GF-D8 (cell line): ENCODE measurements around the gene CNGB1.
"Not testable (repeated sequence)": the region's sequence is repeated elsewhere in the genome, so short reads cannot be mapped to it uniquely, and the experiment has no call there.

Source experiments
- DNase-seq: peaks from one replicate; lab custom pipeline; 2025; lab: John Stamatoyannopoulos, UW

CNGB1 gene

DNA sequence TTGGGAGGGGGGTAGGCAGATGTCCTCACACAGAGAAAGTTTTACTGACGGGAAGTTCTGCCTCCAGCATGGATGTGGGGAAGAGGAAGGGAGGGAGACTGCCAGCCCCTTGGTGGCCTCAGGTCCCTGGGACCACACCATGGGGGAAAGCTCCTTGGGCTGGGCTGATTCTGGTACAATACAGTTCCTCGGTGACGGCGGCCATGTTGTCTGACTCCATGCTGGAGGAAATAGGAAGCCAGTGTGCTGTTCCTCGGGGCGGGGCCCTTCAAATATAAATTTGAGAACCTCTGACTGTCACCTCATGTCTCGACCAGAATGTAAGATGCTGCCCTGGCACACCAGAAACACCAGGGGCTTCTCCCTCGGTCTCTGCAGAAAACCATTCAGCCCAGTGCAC, 66.8 kb downstream of the CNGB1 start:
- no peak for DNase-seq

DNA sequence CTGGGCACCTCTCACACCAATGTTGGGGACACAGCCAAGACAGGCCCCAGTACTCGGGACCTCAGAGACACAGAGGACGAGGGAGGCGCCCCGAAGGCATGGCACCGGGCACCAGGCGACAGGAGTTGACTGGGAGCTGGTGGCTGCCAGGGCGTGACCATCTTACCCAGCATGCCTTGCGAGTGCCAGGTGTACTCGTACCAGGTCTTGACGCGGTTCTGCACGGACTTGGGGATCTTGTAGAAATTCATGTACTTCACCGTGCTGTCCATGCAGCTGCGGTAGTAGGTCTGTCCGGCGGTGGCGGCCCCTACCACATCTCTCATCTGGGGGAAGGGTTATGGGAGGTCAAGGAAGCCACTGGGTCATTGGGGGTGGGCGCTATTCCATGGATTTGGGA, 67.3 kb downstream of the CNGB1 start:
- DNase-seq = no peak

DNA sequence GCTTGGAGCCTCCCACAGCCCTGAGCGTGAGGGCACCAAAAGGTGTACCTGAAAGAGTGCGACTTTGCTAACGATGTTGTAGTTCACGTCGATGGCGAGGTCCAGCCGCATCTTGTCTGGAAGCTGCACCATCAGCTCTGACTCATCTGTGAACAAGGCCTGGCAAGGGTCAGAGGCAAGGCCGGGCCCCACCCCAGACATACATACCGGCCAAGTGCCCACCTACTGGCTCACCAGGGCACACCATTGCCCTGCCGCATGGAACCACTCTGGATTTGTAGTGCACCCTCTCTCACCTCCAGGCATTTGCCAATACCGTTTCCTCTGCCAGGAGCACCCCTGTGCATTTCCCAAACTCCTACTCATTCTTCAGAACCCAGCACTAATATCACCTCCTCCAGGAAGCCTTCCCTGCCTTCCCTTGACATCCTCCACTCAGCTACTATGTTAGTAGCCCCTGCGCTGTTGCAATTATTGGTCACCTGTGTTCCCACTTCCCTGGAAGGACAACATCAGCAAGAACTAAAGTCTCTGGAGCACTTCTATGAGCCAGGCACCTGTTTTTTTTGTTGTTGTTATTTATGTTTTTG, 69.4 kb downstream of the CNGB1 start:
- DNase-seq = no peak

DNA sequence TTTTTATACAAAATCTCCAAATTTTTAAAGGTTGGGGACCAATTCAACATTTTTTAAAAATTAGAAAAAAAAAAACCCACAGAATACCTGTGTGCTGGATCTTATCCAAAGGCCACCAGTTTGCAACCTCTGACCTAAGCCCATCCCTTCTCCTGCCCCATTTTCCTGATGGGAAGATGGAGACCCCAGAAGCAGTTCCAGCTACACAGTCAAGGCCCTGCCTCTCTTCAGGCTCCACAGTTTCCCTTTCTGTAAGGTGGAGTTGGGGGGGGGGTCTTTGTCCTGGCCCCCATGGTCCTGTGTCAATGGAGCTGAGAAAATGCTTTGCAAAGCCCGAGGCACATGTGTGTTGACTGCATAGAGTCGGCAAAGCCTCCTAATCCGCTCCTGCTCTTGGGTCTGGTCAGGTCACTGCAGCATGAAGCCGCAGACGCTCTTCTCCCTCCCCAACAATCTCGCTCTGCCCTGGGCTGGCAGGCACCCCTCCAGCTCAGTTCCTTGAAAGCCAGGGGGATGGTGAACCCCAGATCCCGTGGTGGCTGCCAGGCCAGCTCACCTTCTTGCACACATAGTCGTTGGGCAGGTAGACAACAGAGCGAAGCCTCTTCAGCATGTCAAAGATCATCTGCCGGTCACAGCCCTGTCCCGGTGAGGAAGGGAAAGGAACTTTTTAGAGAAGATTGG, 70.0 kb downstream of the CNGB1 start:
- DNase-seq = no peak

DNA sequence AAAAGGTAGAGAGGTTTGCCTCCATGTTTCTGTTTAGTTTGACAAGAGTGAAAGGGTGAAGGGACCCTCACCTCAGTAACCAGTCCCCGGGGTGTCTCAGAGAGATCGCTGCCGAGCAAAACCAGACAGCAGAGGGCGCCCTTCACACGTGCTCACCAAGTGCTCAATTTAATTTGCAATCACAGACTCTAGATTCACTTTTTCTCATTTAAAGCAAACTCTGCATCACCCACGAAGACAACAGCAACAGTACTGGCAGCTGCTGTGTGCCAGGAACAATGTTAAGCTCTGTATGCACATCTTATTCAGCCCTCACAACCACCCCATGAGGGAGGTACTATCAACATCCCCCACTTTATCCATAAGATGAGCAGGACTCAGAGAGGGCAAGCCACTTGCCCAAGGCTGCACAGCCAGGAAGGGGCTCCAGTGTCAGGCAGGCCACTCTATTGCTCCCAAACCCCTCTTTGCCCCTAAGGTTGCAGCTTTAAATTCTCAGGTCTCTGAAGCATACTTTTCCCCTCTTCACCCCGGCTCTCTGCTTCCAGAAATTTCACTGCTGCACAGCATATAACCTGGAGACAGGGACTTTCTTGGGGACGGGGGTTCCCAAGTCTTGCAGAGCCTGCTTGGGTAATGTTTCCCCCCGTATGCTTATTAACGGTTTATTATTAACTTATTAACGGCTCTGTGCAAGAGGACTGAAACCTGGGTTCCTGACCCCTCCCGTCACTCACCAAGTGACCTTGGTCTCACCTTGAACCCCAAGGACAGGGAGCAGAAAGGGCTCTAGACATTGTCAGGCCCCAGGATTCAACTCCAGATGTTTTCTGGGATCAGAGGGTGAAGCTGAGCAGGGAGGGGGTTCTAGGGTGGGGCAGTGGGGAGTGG, 70.9 kb downstream of the CNGB1 start:
- peak; percentile 9 for DNase-seq

DNA sequence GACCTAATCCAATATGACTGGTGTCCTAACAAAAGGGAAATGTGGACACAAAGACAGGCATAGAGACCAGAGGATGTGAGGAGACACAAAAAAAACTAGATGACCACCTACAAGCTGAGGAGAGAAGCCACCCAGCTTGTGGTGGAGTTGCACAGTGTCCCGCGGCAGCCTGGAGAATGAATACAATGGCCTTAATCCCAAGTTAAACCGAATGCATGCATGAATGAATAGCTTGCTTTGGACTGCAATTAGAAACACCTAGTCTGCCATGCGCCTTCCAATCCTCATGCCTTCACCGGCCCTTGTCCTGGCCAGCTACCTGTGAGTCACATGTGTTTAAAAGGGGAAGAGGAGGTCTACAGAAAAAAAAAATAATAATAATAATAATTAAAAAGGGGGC, 72.0 kb downstream of the CNGB1 start:
- no peak for DNase-seq

DNA sequence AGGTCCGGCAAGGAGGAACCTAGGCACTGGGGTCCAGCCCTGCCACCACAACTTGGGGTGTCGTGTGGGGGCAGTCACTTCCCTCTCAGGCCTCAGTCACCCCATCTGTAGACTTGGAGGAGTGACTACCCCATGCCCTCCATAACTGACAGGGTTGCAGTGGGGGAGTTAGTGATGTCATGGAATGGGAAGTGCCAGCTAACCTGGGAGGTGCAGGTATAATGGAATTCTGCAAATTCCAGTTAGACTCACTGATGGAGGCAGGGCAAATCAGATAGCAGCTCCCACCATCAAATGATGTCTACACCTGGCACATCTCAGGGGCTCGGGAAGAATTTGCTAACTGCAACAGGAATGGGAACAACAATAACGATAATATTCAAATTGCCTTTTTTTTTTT, 72.9 kb downstream of the CNGB1 start:
- no peak for DNase-seq

DNA sequence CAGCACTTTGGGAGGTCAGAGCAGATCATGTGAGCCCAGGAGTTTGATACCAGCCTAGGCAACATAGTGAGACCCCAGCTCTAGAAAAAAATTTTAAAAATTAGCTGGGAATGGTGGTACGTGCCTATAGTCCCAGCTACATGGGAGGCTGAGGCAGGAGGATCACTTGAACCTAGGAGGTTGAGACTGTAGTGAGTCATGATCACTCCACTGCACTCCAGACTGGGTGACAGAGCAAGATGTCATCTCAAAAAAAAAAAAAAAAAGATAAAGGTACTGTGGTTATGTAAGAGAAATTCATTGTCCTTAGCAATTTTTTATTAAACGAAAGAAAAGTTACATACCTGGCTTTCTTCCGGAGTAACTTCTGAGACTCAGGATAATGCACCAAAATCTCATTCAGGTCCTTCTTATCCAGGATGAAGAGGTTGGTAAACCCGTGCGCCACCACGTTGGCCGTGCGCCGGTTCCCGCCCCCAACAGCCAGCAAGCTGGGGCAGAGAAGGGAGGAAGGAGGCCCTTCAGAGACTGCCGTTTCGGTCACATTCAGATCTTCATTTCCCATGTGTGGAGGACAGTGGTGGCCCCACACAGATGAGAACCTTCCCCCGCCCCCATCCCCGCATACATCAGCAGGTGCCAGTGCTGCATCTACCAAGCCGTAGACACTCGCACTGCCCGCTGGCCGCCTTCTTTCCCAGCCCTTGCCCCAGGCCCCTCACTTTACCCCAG, 73.7 kb downstream of the CNGB1 start:
- no peak for DNase-seq

DNA sequence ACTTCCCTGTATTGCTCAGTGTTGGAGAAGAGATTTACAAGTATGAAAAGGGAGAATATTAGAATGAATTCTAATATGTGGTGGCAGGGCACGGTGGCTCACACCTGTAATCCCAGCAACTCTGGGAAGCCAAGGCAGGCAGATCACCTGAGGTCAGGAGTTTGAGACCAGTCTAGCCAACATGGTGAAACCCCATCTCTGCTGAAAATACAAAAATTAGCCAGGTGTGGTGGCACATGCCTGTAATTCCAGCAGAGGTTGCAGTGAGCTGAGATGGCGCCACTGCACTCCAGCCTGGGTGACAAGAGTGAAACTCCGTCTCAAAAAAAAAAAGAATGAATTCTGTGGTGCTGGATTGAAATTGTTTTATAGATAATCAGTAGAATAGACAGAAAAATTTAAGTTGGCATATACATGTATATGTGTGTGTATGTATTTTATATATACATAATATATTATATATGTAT, 75.8 kb downstream of the CNGB1 start:
- not testable (repeated sequence) for DNase-seq

DNA sequence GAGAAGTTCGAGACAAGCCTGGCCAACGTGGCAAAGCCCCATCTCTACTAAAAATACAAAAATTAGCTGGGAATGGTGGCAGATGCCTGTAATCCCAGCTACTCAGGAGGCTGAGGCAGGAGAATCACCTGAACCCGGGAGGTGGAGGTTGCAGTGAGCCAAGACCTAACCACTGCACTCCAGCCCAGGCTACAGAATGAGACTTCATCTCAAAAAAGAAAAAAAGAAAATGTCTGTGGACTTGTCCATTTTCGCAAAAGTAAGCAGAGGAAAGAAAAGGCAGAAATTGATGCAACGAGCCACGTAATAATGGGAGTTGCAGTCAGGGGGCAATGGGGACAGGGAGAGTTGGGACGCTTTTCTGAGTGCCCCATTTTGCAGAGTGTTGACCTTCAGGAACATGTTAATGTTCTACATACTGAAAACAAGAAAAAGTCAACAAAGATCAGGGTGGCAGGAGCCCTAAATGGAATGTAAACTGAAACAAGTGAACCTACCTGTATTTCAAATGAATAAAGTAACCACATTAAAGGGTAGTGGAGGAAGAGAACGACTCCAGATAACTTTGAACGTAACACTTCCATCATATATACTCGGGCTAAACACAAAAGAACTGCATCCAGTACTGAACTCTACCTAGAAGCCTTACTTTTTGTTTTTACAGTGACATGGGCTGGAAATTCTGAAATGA, 76.4 kb downstream of the CNGB1 start:
- no peak for DNase-seq

DNA sequence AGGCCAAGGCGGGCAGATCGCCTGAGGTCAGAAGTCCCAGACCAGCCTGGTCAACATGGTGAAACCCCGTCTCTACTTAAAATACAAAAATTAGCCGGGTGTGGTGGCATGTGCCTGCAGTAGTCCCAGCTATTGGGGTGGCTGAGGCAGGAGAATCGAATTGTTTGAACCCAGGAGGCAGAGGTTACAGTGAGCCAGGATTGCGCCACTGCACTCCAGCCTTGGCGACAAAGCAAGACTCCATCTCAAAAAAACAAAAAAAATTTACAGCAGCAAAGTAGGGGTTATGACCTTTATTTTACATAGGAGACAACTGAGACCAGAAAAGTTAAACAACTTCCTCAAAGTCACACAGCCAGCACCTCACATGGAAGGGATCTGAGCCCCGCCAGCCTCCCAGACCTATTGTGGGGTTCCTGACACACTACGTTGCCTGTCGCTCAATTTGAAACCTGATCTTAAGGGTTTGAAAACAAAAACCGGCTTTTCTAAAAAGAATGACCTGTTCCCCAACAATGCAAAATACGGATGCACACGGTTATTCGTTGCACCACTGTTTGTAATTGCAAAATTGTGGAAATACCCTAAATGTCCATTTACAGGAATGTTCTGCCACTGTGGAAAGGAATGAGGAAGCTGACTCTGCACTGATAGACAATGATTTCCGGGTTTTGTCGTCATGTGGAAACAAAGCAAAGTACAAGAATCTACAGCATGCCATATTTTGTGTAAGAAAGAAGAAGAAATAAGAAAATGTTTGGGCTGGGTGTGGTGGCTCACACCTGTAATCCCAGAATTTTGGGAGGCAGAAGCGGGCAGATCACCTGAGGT, 77.2 kb downstream of the CNGB1 start:
- DNase-seq = peak; percentile 49

DNA sequence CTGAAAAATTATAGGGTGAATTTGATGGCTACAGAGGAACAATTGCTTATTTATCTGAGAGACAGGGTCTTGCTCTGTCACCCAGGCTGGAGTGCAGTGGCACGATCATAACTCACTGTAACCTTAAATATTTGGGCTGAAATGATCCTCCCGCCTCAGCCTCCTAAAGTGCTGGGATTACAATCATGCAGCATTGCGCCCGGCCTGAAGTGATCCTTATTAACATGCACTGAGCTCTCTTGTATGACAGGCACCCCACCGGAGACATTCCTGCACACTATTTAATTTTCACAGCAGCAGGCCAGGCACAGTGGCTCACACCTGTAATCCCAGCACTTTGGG, 77.7 kb downstream of the CNGB1 start:
- DNase-seq = no peak

DNA sequence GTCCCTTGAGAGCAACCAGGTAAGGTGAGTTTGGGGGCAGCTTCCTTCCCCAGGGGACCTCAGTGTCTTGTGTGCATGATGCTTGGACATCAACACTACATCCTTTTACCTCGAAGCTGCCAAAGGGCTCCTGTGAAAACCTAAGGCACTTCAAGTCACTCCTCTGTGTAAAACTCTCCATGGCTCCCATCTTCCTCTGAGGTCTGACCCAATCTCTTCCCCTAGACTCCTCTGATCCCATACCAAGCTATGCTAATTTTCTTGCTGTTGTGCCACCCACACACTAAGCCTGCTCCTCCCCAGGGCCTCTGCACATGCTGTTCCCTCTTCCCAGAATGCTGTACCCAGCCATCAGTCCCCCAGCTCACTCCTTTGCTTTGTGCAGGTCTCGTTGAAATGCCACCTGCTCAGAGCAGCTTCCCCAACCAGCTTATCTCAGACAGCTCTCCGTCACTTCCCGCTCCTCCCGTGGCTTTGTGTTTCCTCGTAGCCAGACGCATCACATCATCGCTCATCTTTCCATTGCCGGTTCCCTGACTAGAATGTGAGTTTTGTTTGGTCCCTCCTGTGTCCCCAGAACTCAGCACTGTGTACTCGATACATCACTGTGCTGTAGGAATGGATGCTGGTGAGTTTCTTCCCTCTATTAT, 78.4 kb downstream of the CNGB1 start:
- DNase-seq = no peak

DNA sequence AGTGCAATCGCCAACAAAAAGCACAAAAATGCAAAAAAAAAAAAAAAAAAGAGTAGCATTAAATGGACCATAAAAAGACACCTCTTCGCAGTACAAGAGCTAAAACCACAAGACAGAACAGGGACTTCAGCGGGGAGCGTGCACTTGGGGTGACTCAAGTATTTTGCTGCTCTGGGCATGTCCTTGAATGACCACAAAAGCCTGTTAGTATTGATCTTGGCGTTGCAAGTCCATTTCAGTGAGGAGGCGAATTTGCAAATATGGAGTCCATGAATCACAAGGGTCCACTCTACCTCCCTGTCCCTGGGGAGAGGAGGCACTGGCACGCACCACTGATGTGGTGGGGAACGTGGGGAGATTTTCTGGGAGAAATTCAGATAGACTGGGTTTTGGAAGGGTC, 78.9 kb downstream of the CNGB1 start:
- no peak for DNase-seq

DNA sequence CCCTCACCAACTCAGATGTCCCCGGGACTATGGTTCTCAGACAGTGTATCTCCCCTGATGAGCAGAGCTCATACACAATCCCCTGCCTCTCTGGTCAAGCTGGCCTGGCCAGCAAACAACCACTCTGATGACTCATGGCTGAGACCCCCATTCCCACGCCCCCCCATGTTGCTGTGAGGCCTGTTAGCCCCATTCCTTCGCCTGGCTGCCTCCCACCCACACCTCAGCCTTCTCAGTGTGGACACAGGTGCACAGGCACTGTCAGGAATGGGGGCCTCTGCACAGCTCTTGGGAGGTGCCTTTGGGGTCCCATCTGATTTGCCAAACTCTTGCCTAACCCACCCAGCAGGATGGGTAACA, 80.2 kb downstream of the CNGB1 start:
- DNase-seq = no peak

DNA sequence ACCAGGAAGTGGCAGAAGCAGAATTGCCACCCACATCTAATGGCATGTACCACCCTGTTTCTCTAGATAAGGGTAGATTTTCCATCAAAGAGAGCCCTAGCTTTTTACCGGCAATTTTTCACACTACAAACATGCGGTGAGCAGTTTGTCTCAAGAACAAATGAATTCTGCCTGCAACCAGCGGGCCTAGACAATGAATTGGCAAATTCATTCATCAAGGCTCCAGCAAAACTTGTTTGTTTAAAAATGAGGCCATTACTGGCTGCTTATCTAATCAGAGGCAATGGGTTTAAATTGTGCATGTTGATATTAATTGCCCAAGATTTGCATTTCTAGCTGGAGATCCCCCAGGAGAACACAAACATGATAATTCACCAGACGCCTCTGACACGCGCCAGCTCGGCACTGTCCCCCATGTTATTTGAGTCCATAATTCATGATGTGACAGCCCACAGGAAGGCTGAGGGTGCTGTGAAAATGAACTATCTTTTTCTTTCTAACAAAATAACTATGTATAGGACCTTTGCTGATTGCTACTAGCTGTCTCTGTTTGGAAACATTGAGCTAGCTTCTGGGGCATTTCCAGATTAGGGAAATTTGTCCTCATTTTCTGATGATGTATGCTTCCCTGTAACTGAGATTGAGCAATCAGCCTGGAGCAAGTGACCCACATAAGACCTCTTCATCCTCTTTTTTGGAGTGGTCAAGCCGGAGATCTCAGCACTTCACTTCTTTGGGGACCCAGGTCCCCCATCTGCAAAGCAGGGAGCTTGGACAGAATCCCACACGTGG, 80.8 kb downstream of the CNGB1 start:
- DNase-seq = no peak

DNA sequence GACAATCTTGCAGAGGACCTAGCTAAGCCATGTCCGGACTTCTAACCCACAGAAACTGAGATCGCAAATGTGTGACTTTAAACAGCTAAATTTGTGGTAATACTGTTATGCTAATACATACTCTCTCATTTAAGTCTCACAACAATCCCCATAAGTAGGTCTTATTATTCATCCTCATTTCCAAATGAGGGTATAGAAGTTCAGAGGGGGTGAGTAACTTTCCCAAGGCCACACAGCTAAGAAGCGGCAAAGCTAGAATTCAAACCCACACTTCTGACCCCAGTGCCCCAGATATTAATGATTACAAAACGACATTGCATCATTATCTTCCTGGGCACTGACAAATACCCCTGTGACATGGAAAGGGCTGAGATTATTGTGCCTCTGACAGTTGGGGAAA, 81.4 kb downstream of the CNGB1 start:
- DNase-seq = no peak

DNA sequence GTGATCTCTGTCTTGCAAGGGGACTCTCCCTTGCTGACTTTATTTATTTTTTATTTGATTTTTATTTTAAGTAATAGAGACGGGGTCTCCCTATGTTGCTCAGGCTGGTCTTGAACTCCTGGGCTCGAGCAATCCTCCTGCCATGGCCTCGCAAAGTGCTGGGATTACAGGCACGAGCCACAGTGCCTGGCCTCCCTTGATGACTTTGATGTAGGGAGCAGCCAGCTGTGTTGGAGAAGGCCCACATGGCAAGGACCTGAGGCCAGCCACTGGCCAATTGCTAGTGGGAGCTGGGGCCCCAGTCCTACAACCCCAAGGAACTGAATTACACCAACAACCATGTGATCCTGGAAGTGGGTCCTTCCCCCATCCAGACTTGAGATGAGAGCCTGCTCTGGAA, 81.8 kb downstream of the CNGB1 start:
- no peak for DNase-seq

DNA sequence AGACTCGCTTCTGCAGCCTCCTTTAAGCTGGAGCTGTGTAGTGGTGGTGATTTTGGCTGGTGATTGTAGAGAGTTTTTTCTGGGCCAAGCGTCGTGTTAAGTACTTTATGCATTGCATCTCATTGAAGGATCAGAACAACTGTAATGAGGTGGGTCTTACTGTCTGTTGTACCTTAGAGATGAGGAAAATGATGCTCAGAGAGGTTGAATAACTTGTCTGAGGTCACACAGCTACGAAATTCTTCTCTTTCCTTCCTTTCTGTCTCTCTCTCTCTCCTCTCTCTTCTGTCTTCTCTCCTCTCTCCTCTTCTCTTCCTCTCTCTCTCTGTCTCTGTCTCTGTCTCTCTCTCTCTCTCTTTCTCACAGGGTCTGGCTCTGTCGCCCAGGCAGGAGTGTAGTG, 82.8 kb downstream of the CNGB1 start:
- DNase-seq = no peak

DNA sequence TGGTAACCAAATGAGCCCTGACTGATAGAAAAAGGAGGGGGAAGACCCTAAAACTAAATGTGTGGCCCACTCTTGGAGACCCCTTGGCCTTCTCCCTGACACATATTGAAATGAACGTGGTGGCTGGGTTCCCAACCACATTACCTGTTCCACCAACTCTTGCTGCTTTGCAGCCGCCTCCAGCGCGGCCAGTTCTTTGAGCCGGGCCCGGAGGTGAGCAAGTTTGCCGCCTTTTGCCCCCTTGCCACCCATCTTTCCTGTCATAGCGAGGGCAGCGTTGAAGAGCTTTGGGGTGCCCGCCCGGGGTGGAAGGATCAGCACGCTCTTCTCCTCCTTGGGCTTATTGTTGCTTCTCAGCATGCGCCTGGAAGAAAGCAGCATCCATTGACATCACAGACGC, 83.2 kb downstream of the CNGB1 start:
- DNase-seq = no peak
